ENCODE results near the gene PTGES2. TPM values are rescaled to one million over a fixed set of nuclear protein-coding genes. Genes with fewer than 3 reads are reported as not detected.

The PTGES2 gene
- polyA plus RNA-seq, 4 donors, result 40.7 to 66.7 (median 44.3) TPM

Other genes starting within 250 kb of the PTGES2 start
- 10 to 100 TPM; 44.5 to 49.1 (median 46.9) TPM for gene ST6GALNAC6, start 228.1 kb downstream of the PTGES2 start, polyA plus RNA-seq (ENCODE audit: insufficient read length in 4 of 4)
- gene ST6GALNAC4, start 210.7 kb downstream of the PTGES2 start, polyA plus RNA-seq (ENCODE audit: insufficient read length in 4 of 4), result 10 to 100 TPM; 11.3 to 15.6 (median 12.6) TPM
- gene PIP5KL1, start 197.0 kb downstream of the PTGES2 start, polyA plus RNA-seq (ENCODE audit: insufficient read length in 4 of 4), result 1 to 10 TPM; 1.0 to 2.3 (median 2.1) TPM
- gene DPM2, start 189.9 kb downstream of the PTGES2 start, polyA plus RNA-seq (ENCODE audit: insufficient read length in 4 of 4), result 10 to 100 TPM; 36.0 to 38.2 (median 36.9) TPM
- gene EEIG1, start 146.7 kb downstream of the PTGES2 start, polyA plus RNA-seq (ENCODE audit: insufficient read length in 4 of 4), result 10 to 100 TPM; 32.1 to 45.7 (median 37.3) TPM
- gene NAIF1, start 60.4 kb downstream of the PTGES2 start, polyA plus RNA-seq (ENCODE audit: insufficient read length in 4 of 4), result 10 to 100 TPM; 11.2 to 13.0 (median 12.0) TPM
- 10 to 100 TPM; 13.6 to 15.0 (median 14.4) TPM for gene SLC25A25, start 59.5 kb downstream of the PTGES2 start, polyA plus RNA-seq (ENCODE audit: insufficient read length in 4 of 4)
- 1 to 10 TPM in 2 of 4 donors, under 1 TPM in 2; 0.43 to 1.9 (median 0.89) TPM for gene LCN2, start 21.7 kb upstream of the PTGES2 start, polyA plus RNA-seq (ENCODE audit: insufficient read length in 4 of 4)
- gene BBLN, start 32.5 kb upstream of the PTGES2 start, polyA plus RNA-seq (ENCODE audit: insufficient read length in 4 of 4), result 10 to 100 TPM; 42.3 to 62.6 (median 45.8) TPM
- 100 to 1,000 TPM; 112 to 126 (median 114) TPM for gene CIZ1, start 63.8 kb upstream of the PTGES2 start, polyA plus RNA-seq (ENCODE audit: insufficient read length in 4 of 4)
- 100 to 1,000 TPM in 1 of 4 donors, 10 to 100 TPM in 3; 79.9 to 107 (median 89.6) TPM for gene DNM1, start 75.7 kb upstream of the PTGES2 start, polyA plus RNA-seq (ENCODE audit: insufficient read length in 4 of 4)
- gene GOLGA2, start 148.3 kb upstream of the PTGES2 start, polyA plus RNA-seq (ENCODE audit: insufficient read length in 4 of 4), result 10 to 100 TPM; 77.0 to 86.5 (median 78.7) TPM
- 10 to 100 TPM; 26.8 to 37.5 (median 29.9) TPM for gene SWI5, start 148.5 kb upstream of the PTGES2 start, polyA plus RNA-seq (ENCODE audit: insufficient read length in 4 of 4)
- 10 to 100 TPM; 38.9 to 42.9 (median 41.5) TPM for gene TRUB2, start 194.7 kb upstream of the PTGES2 start, polyA plus RNA-seq (ENCODE audit: insufficient read length in 4 of 4)
- gene COQ4, start 195.1 kb upstream of the PTGES2 start, polyA plus RNA-seq (ENCODE audit: insufficient read length in 4 of 4), result 10 to 100 TPM; 54.8 to 70.1 (median 61.4) TPM
- gene SLC27A4, start 212.8 kb upstream of the PTGES2 start, polyA plus RNA-seq (ENCODE audit: insufficient read length in 4 of 4), result 10 to 100 TPM; 17.3 to 24.0 (median 18.2) TPM
- 10 to 100 TPM; 52.0 to 65.8 (median 58.0) TPM for gene URM1, start 243.6 kb upstream of the PTGES2 start, polyA plus RNA-seq (ENCODE audit: insufficient read length in 4 of 4)

Measured in right renal pelvis (tissue), 4 donors.